ENCODE results near the gene ZNF749.

Gene ZNF749

DNA sequence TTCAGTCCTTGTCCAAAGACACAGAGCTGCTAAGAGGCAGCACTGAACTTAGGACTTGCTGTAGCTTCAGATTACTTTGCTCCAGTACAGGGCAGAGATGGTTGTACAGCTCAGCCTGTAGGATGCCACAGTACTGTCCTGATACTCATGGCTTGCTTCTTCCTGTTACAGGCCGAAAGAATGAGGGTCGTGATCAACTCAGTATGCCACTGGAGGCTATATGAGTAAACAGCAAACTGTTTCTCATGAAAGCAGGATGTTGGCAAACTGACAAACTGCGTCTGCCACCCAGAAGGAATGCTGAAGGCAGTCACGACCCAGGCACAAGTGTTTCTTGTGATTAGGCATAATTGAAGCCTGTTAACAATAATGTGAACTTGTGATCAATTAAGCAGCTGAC, 2.8 kb downstream of the ZNF749 start:
- DNase-seq (ENCODE audit: low read depth) = no peak
- TF ChIP-seq, protein P1, sequence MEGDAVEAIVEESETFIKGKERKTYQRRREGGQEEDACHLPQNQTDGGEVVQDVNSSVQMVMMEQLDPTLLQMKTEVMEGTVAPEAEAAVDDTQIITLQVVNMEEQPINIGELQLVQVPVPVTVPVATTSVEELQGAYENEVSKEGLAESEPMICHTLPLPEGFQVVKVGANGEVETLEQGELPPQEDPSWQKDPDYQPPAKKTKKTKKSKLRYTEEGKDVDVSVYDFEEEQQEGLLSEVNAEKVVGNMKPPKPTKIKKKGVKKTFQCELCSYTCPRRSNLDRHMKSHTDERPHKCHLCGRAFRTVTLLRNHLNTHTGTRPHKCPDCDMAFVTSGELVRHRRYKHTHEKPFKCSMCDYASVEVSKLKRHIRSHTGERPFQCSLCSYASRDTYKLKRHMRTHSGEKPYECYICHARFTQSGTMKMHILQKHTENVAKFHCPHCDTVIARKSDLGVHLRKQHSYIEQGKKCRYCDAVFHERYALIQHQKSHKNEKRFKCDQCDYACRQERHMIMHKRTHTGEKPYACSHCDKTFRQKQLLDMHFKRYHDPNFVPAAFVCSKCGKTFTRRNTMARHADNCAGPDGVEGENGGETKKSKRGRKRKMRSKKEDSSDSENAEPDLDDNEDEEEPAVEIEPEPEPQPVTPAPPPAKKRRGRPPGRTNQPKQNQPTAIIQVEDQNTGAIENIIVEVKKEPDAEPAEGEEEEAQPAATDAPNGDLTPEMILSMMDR (conservative IDR thresholded peaks at IDR 0.05; ENCODE audit: low read depth, low read length) = no peak
- H3K4me3 ChIP-seq (ENCODE audit: low read length) = no peak overlapping the region

DNA sequence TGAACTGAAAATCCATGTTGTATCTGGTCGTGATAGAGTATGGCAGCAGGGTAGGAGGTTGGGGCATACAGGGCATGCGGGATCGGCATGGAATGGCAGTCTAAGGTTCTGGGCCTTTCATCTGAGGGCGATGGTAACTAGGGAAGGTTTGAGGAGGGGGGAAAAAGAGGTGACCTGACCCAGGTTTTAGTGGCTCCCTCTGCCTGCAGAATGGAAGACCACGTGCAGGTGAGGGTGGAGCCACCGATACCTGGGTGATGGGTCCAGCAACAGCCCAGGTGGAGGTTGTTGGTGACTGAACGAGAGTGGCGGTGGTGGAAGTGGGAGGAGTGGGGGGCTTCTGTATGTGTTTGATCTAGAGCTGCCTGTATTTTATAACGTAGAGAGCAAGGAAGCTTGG, 3.8 kb downstream of the ZNF749 start:
- no peak for DNase-seq (ENCODE audit: low read depth)
- H3K4me3 ChIP-seq (ENCODE audit: low read length) = no peak overlapping the region
- TF ChIP-seq, protein P1 (conservative IDR thresholded peaks at IDR 0.05; ENCODE audit: low read depth, low read length) = no peak

DNA sequence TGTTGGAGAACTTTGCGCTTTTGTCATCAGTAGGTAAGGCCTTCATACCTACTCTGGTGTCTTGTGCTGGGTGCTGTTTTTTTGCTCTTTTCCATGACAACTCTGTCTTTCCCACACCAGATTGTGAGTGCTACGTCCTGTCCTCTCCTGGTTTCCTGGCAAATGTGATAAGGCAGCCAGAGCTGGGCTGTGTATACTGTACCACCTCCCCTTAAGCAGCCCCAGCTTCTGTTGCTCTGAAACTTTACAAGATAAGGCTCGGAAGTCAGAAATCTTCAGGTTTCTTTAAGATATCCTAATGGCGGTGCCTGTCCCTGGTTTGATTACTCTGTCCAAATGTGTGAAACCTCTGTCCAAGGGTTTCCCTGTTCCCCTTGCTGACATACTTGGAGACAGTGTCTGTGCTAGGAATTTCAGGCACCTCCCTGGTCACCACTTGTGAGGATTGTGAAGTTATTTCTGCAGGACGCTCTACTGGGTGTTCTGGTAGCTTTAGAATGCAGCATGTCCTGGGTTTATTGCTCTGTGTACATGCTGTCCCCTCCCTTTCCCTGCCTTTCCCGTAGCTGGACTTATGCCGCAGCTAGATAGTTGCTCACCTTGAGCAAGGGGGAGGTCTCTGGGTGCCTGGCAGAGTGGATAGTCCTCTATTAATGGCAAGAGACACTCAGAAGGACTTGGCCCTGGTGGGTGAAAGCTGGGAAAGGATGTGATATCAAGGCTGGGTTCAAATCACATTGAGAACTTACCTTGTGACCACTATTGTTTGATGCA, 7.0 kb downstream of the ZNF749 start:
- H3K4me3 ChIP-seq (ENCODE audit: low read length) = no peak overlapping the region
- DNase-seq (ENCODE audit: low read depth) = no peak
- TF ChIP-seq, protein P1 (conservative IDR thresholded peaks at IDR 0.05; ENCODE audit: low read depth, low read length) = no peak

DNA sequence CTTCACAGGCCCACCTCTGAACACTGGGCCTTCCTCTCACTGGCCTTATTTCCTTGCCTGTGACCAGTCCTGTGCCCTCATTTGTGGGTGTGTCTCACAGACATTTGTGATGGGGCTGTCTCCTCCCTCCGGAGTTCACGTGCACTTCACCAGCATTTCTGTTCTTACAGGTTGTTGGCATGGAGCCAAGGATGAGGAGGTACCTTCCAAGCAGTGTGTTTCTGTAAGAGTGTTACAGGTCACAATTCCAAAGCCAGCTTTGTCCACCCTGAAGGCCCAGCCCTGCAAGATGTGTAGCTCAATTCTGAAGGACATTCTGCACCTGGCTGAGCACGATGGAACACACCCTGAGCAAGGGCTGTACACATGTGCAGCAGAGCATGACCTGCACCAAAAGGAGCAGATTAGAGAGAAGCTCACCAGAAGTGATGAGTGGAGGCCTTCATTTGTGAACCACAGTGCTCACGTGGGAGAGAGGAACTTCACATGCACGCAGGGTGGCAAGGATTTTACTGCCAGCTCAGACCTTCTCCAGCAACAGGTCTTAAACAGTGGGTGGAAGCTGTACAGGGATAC, 8.1 kb downstream of the ZNF749 start:
- TF ChIP-seq, protein P1 (conservative IDR thresholded peaks at IDR 0.05; ENCODE audit: low read depth, low read length) = no peak
- no peak overlapping the region for H3K4me3 ChIP-seq (ENCODE audit: low read length)
- DNase-seq (ENCODE audit: low read depth) = no peak

DNA sequence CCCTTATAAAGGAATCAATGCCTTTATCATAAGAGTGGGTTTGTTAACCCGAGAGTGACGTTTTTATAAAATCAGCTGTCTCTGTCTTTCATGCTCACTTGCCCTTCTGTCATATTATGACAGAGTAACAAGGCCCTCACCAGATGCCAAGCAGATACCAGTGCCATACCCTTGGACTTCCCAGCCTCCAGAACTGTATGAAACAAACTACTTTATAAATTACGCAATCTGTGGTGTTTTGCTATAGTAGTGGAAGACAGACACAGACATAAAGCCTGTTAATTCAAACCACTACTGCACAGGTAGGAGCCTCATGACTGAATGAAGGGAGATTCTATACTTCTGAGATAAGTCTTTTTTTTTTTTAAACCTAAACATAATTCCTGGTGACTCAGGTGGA, 17.2 kb downstream of the ZNF749 start:
- TF ChIP-seq, protein P1 (conservative IDR thresholded peaks at IDR 0.05; ENCODE audit: low read depth, low read length) = no peak
- no peak overlapping the region for H3K4me3 ChIP-seq (ENCODE audit: low read length)
- DNase-seq (ENCODE audit: low read depth) = no peak

DNA sequence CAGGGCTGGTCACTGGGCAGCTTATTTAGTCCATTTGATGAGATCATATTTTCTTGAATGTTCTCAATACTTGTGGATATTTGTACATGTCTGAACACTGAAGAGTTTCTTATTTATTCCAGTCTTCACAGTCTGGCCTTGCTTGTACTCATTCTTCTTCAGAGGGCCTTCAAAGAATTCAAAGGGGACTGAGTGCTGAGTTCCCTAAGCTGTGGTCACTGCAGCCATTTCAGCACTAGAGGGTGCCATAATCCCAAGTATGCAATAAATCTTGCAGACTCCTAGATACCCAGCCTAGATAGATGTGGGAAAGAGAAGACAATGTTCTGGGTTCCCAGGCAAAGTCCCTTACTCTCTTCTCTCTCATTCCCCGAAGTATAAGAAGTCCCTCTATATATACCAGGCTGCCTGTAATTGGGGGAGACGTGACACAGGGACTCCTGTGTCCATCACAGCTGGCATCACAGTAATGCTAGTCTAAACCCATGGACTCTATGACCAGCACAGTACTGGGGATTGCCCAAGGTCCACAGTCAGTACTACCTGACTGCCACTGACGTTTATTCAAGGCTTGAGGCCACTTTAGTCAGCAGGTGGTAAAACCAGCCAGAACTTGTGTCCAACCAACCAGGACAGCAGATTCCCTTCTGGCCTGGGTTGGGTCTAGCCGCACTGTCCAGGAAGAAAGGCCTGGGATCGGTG, 30.7 kb downstream of the ZNF749 start:
- no peak overlapping the region for H3K4me3 ChIP-seq (ENCODE audit: low read length)
- no peak for DNase-seq (ENCODE audit: low read depth)
- TF ChIP-seq, protein P1 (conservative IDR thresholded peaks at IDR 0.05; ENCODE audit: low read depth, low read length) = peak; percentile 19

All from retinal pigment epithelial cell (primary cell).